GM21825 (cell line): ENCODE results near the gene PAM.

Source experiments
- ATAC-seq: cut with Tn5 transposase; IDR thresholded peaks from one replicate; pipeline ENCODE4 v1.9.1; 2021; ENCODE audit warnings: mild to moderate bottlenecking, moderate library complexity; ENCODE audit not compliant: unreplicated experiment

PAM gene

GRCh38 chr5:102777099-102777498 is 22.0 kb downstream of the PAM start:
- ATAC-seq = no peak

GRCh38 chr5:102778478-102778877 is 23.4 kb downstream of the PAM start:
- no peak for ATAC-seq

- ATAC-seq = no peak
Measured at GRCh38 chr5:102781359-102781758, 26.3 kb downstream of the PAM start.

- ATAC-seq = no peak
Measured at GRCh38 chr5:102781786-102782185, 26.7 kb downstream of the PAM start.

GRCh38 chr5:102782217-102782872 is 27.2 kb downstream of the PAM start:
- no peak for ATAC-seq

GRCh38 chr5:102787134-102787533 is 32.0 kb downstream of the PAM start:
- ATAC-seq = no peak

- no peak for ATAC-seq
Measured at GRCh38 chr5:102788788-102789187, 33.7 kb downstream of the PAM start.

GRCh38 chr5:102789469-102789868 is 34.4 kb downstream of the PAM start:
- ATAC-seq = no peak

- no peak for ATAC-seq
Measured at GRCh38 chr5:102790748-102791147, 35.6 kb downstream of the PAM start.

GRCh38 chr5:102792705-102793104 is 37.6 kb downstream of the PAM start:
- no peak for ATAC-seq

GRCh38 chr5:102794047-102794446 is 38.9 kb downstream of the PAM start:
- no peak for ATAC-seq

- ATAC-seq = no peak
Measured at GRCh38 chr5:102794677-102795331, 39.7 kb downstream of the PAM start.

- no peak for ATAC-seq
Measured at GRCh38 chr5:102795526-102795925, 40.4 kb downstream of the PAM start.

- ATAC-seq = no peak
Measured at GRCh38 chr5:102796009-102796408, 40.9 kb downstream of the PAM start.

GRCh38 chr5:102796498-102796897 is 41.4 kb downstream of the PAM start:
- no peak for ATAC-seq

- no peak for ATAC-seq
Measured at GRCh38 chr5:102797322-102797884, 42.3 kb downstream of the PAM start.

GRCh38 chr5:102798104-102798785 is 43.1 kb downstream of the PAM start:
- ATAC-seq = no peak

GRCh38 chr5:102799017-102799416 is 43.9 kb downstream of the PAM start:
- no peak for ATAC-seq

- no peak for ATAC-seq
Measured at GRCh38 chr5:102800427-102800826, 45.3 kb downstream of the PAM start.

- ATAC-seq = no peak
Measured at GRCh38 chr5:102801371-102801770, 46.3 kb downstream of the PAM start.

GRCh38 chr5:102802708-102803458 is 47.8 kb downstream of the PAM start:
- no peak for ATAC-seq
